Measurements from ENCODE around the gene PRKCQ. TPM values are rescaled to one million over a fixed set of nuclear protein-coding genes. Genes with fewer than 3 reads are reported as not detected.

Gene PRKCQ
- total and polyA plus RNA-seq, 2 of the 4 experiments (the other 2 are of a cell fraction): under 0.01 to 0.03 TPM

DNA sequence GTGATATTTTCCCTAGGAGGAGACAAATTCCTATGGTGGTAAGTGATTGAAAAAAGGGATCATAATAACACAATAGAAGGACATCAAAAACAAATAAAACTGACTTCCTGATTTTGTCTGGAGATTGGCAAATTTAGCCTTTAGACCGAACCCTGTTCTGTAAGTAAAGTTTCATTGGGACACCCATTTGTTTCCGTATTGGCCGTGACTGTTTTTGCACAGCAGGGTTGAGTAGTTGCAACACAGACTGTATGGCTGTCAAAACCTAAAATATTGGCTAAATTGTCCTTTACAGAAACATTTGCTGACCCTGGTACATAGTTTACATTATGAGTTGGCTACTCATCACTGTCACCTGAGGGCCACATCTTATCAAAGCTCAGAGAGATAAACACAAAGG lies 168.6 kb downstream of the PRKCQ start:
- BruUV-seq (replicated peaks): no TSS peak
- ChIA-PET POLR2A (ENCODE audit: unreplicated experiment) (no interaction called here), CTCF (no interaction called here)

More for the DNA sequence above, 168.6 kb downstream of the PRKCQ start:
- Histone ChIP-seq H3K18ac (ENCODE audit: low read depth, low read length) (no peak overlapping the region), H3K23ac (ENCODE audit: low read depth, low read length) (no peak overlapping the region), H4K20me1 (ENCODE audit: insufficient read depth, low read length) (no peaks in the 10 kb centered on the region), H2BK5ac (ENCODE audit: low read depth, low read length, poor library complexity, severe bottlenecking) (no peak overlapping the region), H3K27ac (ENCODE audit: insufficient read depth, low read length) (no peak overlapping the region), H3K79me1 (ENCODE audit: low read depth in 1 of 2, low read length in 2 of 2) (no peaks in the 10 kb centered on the region), H3K4ac (ENCODE audit: low read depth, low read length) (no peak overlapping the region), H3K4me1 (ENCODE audit: control insufficient read depth, insufficient read depth, low read length) (peaks cover 4% of the 10 kb centered on the region; the same call in 1 of the 2 replicates), H4K91ac (ENCODE audit: insufficient read depth, low read depth, low read length) (no peak overlapping the region), H4K8ac (ENCODE audit: low read depth in 2 of 2, low read length in 2 of 2) (no peak overlapping the region), H2BK120ac (ENCODE audit: low read depth, low read length) (no peak overlapping the region), H3K27me3 (ENCODE audit: control insufficient read depth, insufficient read depth, low read length) (peaks cover 4% of the 10 kb centered on the region), H3K9ac (ENCODE audit: low read depth, low read length) (no peak overlapping the region), H2BK15ac (ENCODE audit: low read depth, low read length) (no peak overlapping the region), H3K56ac (ENCODE audit: extremely low read depth, insufficient read depth, low read length) (no peak overlapping the region), H3K9me1 (ENCODE audit: insufficient read depth, low read length) (no peaks in the 10 kb centered on the region), H2AK5ac (ENCODE audit: low read depth, low read length) (no peak overlapping the region), H2BK20ac (ENCODE audit: low read depth, low read length) (no peak overlapping the region), H3K4me3 (ENCODE audit: insufficient read depth, low read depth, low read length) (no peak overlapping the region), H3K14ac (replicated peaks; ENCODE audit: low read depth, low read length) (no peak overlapping the region), H2AFZ (replicated peaks; ENCODE audit: low read length, poor library complexity) (no peak overlapping the region), H2AK9ac (replicated peaks; ENCODE audit: low read depth, low read length, poor library complexity) (no peak overlapping the region), H4K5ac (ENCODE audit: low read depth, low read length) (no peak overlapping the region), H3K9me3 (ENCODE audit: control insufficient read depth, insufficient read depth, low read length) (no peaks in the 10 kb centered on the region), H3K4me2 (ENCODE audit: low read depth, low read length) (no peak overlapping the region), H3K36me3 (ENCODE audit: control insufficient read depth, insufficient read depth, low read length) (no peaks in the 10 kb centered on the region)
- no peak for DNase-seq
- ATAC-seq (ENCODE audit: low read depth): no peak
- TF ChIP-seq, protein P1, sequence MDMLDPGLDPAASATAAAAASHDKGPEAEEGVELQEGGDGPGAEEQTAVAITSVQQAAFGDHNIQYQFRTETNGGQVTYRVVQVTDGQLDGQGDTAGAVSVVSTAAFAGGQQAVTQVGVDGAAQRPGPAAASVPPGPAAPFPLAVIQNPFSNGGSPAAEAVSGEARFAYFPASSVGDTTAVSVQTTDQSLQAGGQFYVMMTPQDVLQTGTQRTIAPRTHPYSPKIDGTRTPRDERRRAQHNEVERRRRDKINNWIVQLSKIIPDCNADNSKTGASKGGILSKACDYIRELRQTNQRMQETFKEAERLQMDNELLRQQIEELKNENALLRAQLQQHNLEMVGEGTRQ (IDR thresholded peaks at IDR 0.05; ENCODE audit: low read depth, low read length): no peak
- TF ChIP-seq SMC3 (IDR thresholded peaks at IDR 0.05; ENCODE audit: low read depth, low read length): no peak
- intact Hi-C loops (cut with micrococcal nuclease) (loop anchor here (10.0 kb wide), 2 partner anchors 853 to 1273 kb away; no protein-coding TSS in a partner anchor), dilution Hi-C loops (cut with HindIII; ENCODE audit: low sequenced_read_pairs, unreplicated experiment) (no loop called here), in situ Hi-C loops (cut with MboI; ENCODE audit: low sequenced_read_pairs) (loop anchor here (10.0 kb wide), 1 partner anchor 1003 kb away; the partner anchor contains the start of gene SFMBT2)
- 31% methylated on average over 2 of the region's 3 CpGs; no CpG with 5 or more reads in 1 of the 2 experiments for WGBS, 2 experiments (ENCODE audit: extremely low coverage in 2 of 2, insufficient read length in 1 of 2)
